ENCODE results near the gene FZD4. TPM values are rescaled to one million over a fixed set of nuclear protein-coding genes. Genes with fewer than 3 reads are reported as not detected.

The FZD4 gene
- total and polyA plus RNA-seq, 2 donors (not counting 1 experiment from before 2014, with no cell fraction given) = 0.01 to 0.02 TPM

DNA sequence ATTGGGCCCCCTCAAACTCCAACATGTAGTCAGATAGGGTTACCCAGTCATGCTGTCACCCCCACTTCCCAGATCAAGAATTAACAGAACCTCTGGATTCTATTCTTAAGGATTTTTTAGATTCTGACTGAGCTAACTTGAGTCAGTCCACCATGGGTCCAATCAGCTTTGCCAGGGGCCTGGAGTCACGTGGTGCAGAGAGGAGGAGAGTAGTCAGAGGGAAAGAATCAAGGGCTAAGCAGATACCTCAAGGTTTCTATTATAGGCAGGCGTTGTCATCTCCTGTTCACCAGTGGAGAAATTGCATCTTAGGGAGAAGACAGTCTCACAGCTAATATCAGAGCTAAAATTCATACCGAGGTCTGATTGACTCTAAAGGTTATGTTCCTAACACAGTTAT is 28.2 kb downstream of the FZD4 start:
- Histone ChIP-seq H3K4me2 (replicated peaks; ENCODE audit: low read depth, low read length, poor library complexity, severe bottlenecking) (no peak overlapping the region), H3K4me1 (ENCODE audit: control insufficient read depth in 2 of 2, insufficient read depth in 2 of 2, low read length in 2 of 2) (no peaks in the 10 kb centered on the region), H2AFZ (ENCODE audit: insufficient read depth, low read depth, low read length, poor library complexity, severe bottlenecking) (no peak overlapping the region), H3K9me3 (ENCODE audit: control extremely low read depth in 1 of 3, control insufficient read depth in 2 of 3, insufficient read depth in 1 of 3, low read length in 2 of 3) (no peaks in the 10 kb centered on the region), H3K36me3 (replicated peaks in 1 of 2; ENCODE audit: control extremely low read depth in 1 of 2, control insufficient read depth in 1 of 2, extremely low read depth in 1 of 2, insufficient read depth in 2 of 2, low read length in 1 of 2) (no peaks in the 10 kb centered on the region), H3K4me3 (ENCODE audit: control extremely low read depth in 1 of 5, extremely low read depth in 1 of 5, insufficient read depth in 1 of 5, low read depth in 2 of 5, low read length in 4 of 5) (no peak overlapping the region), H4K20me1 (ENCODE audit: control insufficient read depth, insufficient read depth, low read length, poor library complexity, severe bottlenecking) (no peaks in the 10 kb centered on the region), H3K9ac (ENCODE audit: low read length) (no peak overlapping the region), H3K27ac (ENCODE audit: low read length in 2 of 2) (no peak overlapping the region), H3K79me2 (ENCODE audit: control insufficient read depth, insufficient read depth, low read length) (no peaks in the 10 kb centered on the region), H3K27me3 (replicated peaks in 1 of 4; ENCODE audit: control extremely low read depth in 1 of 4, control insufficient read depth in 3 of 4, insufficient read depth in 4 of 4, low read length in 3 of 4) (no peaks in the 10 kb centered on the region)
- intact Hi-C loops (cut with micrococcal nuclease) = no loop called here
- DNase-seq (no peak), ATAC-seq (ENCODE audit: low read depth) (no peak)
- no peak overlapping the region for H3K27ac Mint-ChIP-seq
- whole genome bisulfite sequencing (ENCODE audit: insufficient coverage) = 72% methylated on average over 2 of the region's 3 CpGs
- ChIA-PET CTCF (interaction anchor here (0.6 to 3.3 kb wide), 3 partner anchors 12 to 363 kb away, joined by 3 to 14 read pairs (median 3); no protein-coding TSS in a partner anchor), POLR2A (no interaction called here)
- no peak for TF ChIP-seq EZH2 (IDR thresholded peaks at IDR 0.05; ENCODE audit: borderline replicate concordance, insufficient read depth, low read depth, low read length, poor library complexity, severe bottlenecking)
- TF ChIP-seq, protein P1, sequence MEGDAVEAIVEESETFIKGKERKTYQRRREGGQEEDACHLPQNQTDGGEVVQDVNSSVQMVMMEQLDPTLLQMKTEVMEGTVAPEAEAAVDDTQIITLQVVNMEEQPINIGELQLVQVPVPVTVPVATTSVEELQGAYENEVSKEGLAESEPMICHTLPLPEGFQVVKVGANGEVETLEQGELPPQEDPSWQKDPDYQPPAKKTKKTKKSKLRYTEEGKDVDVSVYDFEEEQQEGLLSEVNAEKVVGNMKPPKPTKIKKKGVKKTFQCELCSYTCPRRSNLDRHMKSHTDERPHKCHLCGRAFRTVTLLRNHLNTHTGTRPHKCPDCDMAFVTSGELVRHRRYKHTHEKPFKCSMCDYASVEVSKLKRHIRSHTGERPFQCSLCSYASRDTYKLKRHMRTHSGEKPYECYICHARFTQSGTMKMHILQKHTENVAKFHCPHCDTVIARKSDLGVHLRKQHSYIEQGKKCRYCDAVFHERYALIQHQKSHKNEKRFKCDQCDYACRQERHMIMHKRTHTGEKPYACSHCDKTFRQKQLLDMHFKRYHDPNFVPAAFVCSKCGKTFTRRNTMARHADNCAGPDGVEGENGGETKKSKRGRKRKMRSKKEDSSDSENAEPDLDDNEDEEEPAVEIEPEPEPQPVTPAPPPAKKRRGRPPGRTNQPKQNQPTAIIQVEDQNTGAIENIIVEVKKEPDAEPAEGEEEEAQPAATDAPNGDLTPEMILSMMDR (IDR thresholded peaks at IDR 0.05) = no peak
- no peaks in the 10 kb centered on the region for H3K9me3 Mint-ChIP-seq (ENCODE audit: insufficient read depth)
- H3K4me3 Mint-ChIP-seq = no peak overlapping the region
- peaks cover 13% of the 10 kb centered on the region for H3K27me3 Mint-ChIP-seq
- H3K4me1 Mint-ChIP-seq = no peaks in the 10 kb centered on the region

DNA sequence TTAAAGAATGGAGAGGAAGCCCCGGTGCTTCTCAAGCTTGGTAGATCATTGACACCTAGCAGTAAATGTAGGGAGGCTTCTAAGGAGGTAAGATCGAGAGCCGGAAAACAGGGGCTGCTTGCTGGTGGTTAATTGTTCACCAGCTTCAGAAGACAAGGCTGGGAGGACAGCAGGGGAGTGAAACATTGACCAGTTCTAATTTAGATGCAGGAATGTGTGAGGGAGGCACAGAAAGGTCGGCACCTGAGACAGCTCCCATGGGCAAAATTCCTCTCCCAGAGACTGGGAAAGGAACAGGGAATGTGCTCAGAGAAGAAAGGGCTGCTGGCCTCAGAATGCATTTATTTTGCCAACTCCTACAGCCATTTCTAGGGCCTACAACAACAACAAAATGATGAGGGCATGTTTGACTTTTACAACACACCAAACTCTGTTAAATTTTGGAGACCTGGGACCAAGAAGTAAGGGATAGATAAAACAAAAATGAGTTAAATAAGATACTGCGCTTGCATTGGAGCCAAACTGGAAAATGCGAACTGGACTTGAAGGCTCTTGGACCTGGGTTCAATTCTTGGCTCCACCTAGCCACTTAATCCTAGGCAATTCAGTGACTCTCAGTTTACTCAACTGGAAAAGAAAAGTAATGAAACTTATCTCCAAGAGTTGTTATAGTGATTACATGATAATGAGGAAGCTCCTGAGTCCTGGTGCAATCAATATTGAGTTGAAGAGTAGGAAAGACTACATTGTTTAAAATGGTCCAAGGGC is 31.0 kb downstream of the FZD4 start:
- 95% methylated on average over 6 of the region's 6 CpGs for WGBS (ENCODE audit: insufficient coverage)
- no peak overlapping the region for H3K27ac ChIP-seq (ENCODE audit: low read length in 2 of 2)
- Mint-ChIP-seq H3K27me3 (peaks cover 13% of the 10 kb centered on the region), H3K27ac (no peak overlapping the region), H3K9me3 (ENCODE audit: insufficient read depth) (no peaks in the 10 kb centered on the region), H3K4me1 (no peaks in the 10 kb centered on the region), H3K4me3 (no peak overlapping the region)
- ATAC-seq (ENCODE audit: low read depth) (no peak), DNase-seq (no peak)
- H3K36me3 ChIP-seq (replicated peaks in 1 of 2; ENCODE audit: control extremely low read depth in 1 of 2, control insufficient read depth in 1 of 2, extremely low read depth in 1 of 2, insufficient read depth in 2 of 2, low read length in 1 of 2) = no peaks in the 10 kb centered on the region
- intact Hi-C loops (cut with micrococcal nuclease) = loop anchor here (5.0 kb wide), 1 partner anchor 1327 kb away; no protein-coding TSS in a partner anchor
- H3K79me2 ChIP-seq (ENCODE audit: control insufficient read depth, insufficient read depth, low read length) = no peaks in the 10 kb centered on the region
- H4K20me1 ChIP-seq (ENCODE audit: control insufficient read depth, insufficient read depth, low read length, poor library complexity, severe bottlenecking) = no peaks in the 10 kb centered on the region
- H3K9me3 ChIP-seq (ENCODE audit: control extremely low read depth in 1 of 3, control insufficient read depth in 2 of 3, insufficient read depth in 1 of 3, low read length in 2 of 3) = no peaks in the 10 kb centered on the region
- H3K27me3 ChIP-seq (replicated peaks in 1 of 4; ENCODE audit: control extremely low read depth in 1 of 4, control insufficient read depth in 3 of 4, insufficient read depth in 4 of 4, low read length in 3 of 4) = no peaks in the 10 kb centered on the region
- no peak overlapping the region for H3K4me3 ChIP-seq (ENCODE audit: control extremely low read depth in 1 of 5, extremely low read depth in 1 of 5, insufficient read depth in 1 of 5, low read depth in 2 of 5, low read length in 4 of 5)
- ChIA-PET POLR2A (no interaction called here), CTCF (interaction anchor here (1.1 kb wide), 1 partner anchor 11 kb away, joined by 4 read pairs; no protein-coding TSS in a partner anchor)
- TF ChIP-seq, protein P1 (IDR thresholded peaks at IDR 0.05) = no peak
- TF ChIP-seq EZH2 (IDR thresholded peaks at IDR 0.05; ENCODE audit: borderline replicate concordance, insufficient read depth, low read depth, low read length, poor library complexity, severe bottlenecking) = no peak
- H2AFZ ChIP-seq (ENCODE audit: insufficient read depth, low read depth, low read length, poor library complexity, severe bottlenecking) = no peak overlapping the region
- no peak overlapping the region for H3K4me2 ChIP-seq (replicated peaks; ENCODE audit: low read depth, low read length, poor library complexity, severe bottlenecking)
- no peak overlapping the region for H3K9ac ChIP-seq (ENCODE audit: low read length)
- H3K4me1 ChIP-seq (ENCODE audit: control insufficient read depth in 2 of 2, insufficient read depth in 2 of 2, low read length in 2 of 2) = no peaks in the 10 kb centered on the region

All from B cell (primary cell).